ENCODE data around the gene ECM2. TPM values are rescaled to one million over a fixed set of nuclear protein-coding genes. Genes with fewer than 3 reads are reported as not detected.

The ECM2 gene
- total and polyA plus RNA-seq, 2 of the 8 experiments (the other 6 are each of a cell fraction or from before 2014, with no cell fraction given), result not detected

GRCh38 chr9:92492781-92493401 lies 42.9 kb downstream of the ECM2 start:
- Histone ChIP-seq H2AK5ac (ENCODE audit: low read depth, low read length) (no peak overlapping the region), H3K56ac (replicated peaks; ENCODE audit: insufficient read length, low read depth, low read length) (no peak overlapping the region), H3K4ac (replicated peaks; ENCODE audit: insufficient read length, low read depth, low read length) (no peak overlapping the region), H3K14ac (ENCODE audit: insufficient read length) (no peak overlapping the region), H2BK12ac (ENCODE audit: low read depth, low read length) (no peak overlapping the region), H3K27me3 (replicated peaks in 1 of 4; ENCODE audit: control insufficient read depth in 3 of 4, extremely low read depth in 1 of 4, insufficient read depth in 3 of 4, low read length in 3 of 4) (no peaks in the 10 kb centered on the region), H3K4me2 (ENCODE audit: insufficient read depth in 1 of 2, low read depth in 2 of 2, low read length in 2 of 2) (no peak overlapping the region), H2BK15ac (ENCODE audit: low read length) (no peak overlapping the region), H3K79me2 (ENCODE audit: control insufficient read depth in 1 of 2, insufficient read depth in 2 of 2, low read length in 2 of 2) (no peaks in the 10 kb centered on the region), H4K5ac (ENCODE audit: insufficient read length, low read depth, low read length) (no peak overlapping the region), H3K23ac (ENCODE audit: insufficient read length) (no peak overlapping the region), H3K23me2 (ENCODE audit: low read depth, low read length) (no peaks in the 10 kb centered on the region), H3K4me3 (ENCODE audit: extremely low read depth in 1 of 4, insufficient read depth in 2 of 4, low read depth in 3 of 4, low read length in 4 of 4) (no peak overlapping the region), H3K4me1 (replicated peaks in 1 of 4; ENCODE audit: control insufficient read depth in 3 of 4, insufficient read depth in 4 of 4, low read length in 3 of 4) (no peaks in the 10 kb centered on the region), H3K9me3 (ENCODE audit: insufficient read depth in 2 of 2, low read depth in 1 of 2, low read length in 1 of 2) (no peaks in the 10 kb centered on the region), H4K8ac (ENCODE audit: extremely low read depth, insufficient read depth, low read length) (no peak overlapping the region), H2BK5ac (ENCODE audit: low read depth, low read length) (no peak overlapping the region), H4K91ac (replicated peaks; ENCODE audit: insufficient read length, low read length) (no peak overlapping the region), H3K36me3 (ENCODE audit: control insufficient read depth in 2 of 4, insufficient read depth in 4 of 4, low read length in 3 of 4) (no peaks in the 10 kb centered on the region), H3K18ac (ENCODE audit: extremely low read depth, low read length) (no peak overlapping the region), H2AFZ (ENCODE audit: low read length) (no peak overlapping the region), H3K79me1 (ENCODE audit: low read depth, low read length) (no peaks in the 10 kb centered on the region), H3K9ac (replicated peaks in 1 of 4; ENCODE audit: extremely low read depth in 1 of 4, low read depth in 3 of 4, low read length in 3 of 4) (no peak overlapping the region), H4K20me1 (replicated peaks in 1 of 2; ENCODE audit: control insufficient read depth in 1 of 2, insufficient read depth in 2 of 2, low read length in 2 of 2) (no peaks in the 10 kb centered on the region), H2BK120ac (replicated peaks; ENCODE audit: low read depth, low read length) (no peak overlapping the region), H3K27ac (ENCODE audit: low read depth, low read length) (no peak overlapping the region), H2BK20ac (ENCODE audit: low read length) (no peak overlapping the region)
- POLR2A ChIA-PET (ENCODE audit: partially characterized antibody), result no interaction called here
- CTCF ChIA-PET (ENCODE audit: partially characterized antibody), result interaction anchor here (1.2 to 2.5 kb wide), 2 partner anchors 9 to 12 kb away, joined by 3 to 13 read pairs; no protein-coding TSS in a partner anchor
- TF ChIP-seq SUZ12 (IDR thresholded peaks at IDR 0.05; ENCODE audit: low read length), result no peak
- no peak for FAIRE-seq
- 85% methylated on average over 3 of the region's 3 CpGs; no CpG with 5 or more reads in 1 of the 2 experiments for WGBS, 2 experiments (ENCODE audit: extremely low coverage in 1 of 2, insufficient coverage in 1 of 2, insufficient read length in 1 of 2, insufficient replicate concordance in 2 of 2, low coverage in 1 of 2, low lambda C conversion rate in 2 of 2, missing lambda C conversion rate in 1 of 2)
- DNase-seq (ENCODE audit: low read depth in 1 of 2, low spot score in 2 of 2), result no peak
